Muscle layer of colon (tissue), 2 donors: ENCODE measurements around the gene HOMER2.

ENCODE experiments used
- H3K27ac ChIP-seq: one replicate; pipeline ENCODE4 v1.7.0; 2013; ENCODE audit warnings: low read depth, mild to moderate bottlenecking, low read length, moderate library complexity
- H3K27me3 ChIP-seq, 2 donors: one replicate each; pipeline ENCODE4 v1.7.0; 2013; ENCODE audit warnings: low read length in 2 of 2, mild to moderate bottlenecking in 2 of 2; ENCODE audit not compliant: insufficient read depth in 2 of 2, control insufficient read depth in 1 of 2
- H3K36me3 ChIP-seq: one replicate; pipeline ENCODE4 v1.7.0; 2013; ENCODE audit warnings: mild to moderate bottlenecking, low read length; ENCODE audit not compliant: insufficient read depth
- H3K4me1 ChIP-seq: one replicate; pipeline ENCODE4 v1.7.0; 2013; ENCODE audit warnings: mild to moderate bottlenecking, low read length; ENCODE audit not compliant: insufficient read depth
- H3K4me3 ChIP-seq, 2 donors: one replicate each; pipeline ENCODE4 v1.7.0; 2013; ENCODE audit warnings: low read length in 2 of 2, low read depth in 1 of 2, mild to moderate bottlenecking in 1 of 2, moderate library complexity in 1 of 2
- H3K9ac ChIP-seq: one replicate; pipeline ENCODE4 v1.7.0; 2013; ENCODE audit warnings: low read length
- H3K9me3 ChIP-seq: one replicate; pipeline ENCODE4 v1.7.0; 2013; ENCODE audit warnings: mild to moderate bottlenecking, low read length
- donor health status: abdominal sarcoma.
- donor health status: Adenocarcinoma of cecum.

Gene HOMER2

DNA sequence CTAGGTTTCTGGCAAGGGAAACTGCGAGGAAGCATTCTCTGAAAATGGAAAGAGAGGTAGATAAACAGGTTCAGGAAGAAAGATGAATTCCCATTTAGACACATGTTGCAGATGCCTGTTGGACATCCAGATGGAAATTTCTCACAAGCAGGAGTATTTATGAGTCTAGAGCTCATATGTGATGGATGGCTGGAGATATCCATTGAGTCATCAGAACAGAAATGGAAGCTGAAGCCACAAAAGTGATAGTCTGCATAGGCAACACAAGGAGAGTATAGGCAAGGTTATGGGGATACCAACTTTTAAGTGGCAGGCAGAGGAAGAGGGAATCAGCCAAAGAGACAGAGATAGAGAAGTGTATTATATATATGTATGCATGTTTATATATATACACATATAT, 27.2 kb upstream of the HOMER2 start:
- no peaks in the 10 kb centered on the region for H3K9me3 ChIP-seq
- no peaks in the 10 kb centered on the region for H3K36me3 ChIP-seq
- H3K27ac ChIP-seq = no peak overlapping the region
- no peak overlapping the region for H3K9ac ChIP-seq
- H3K4me3 ChIP-seq = no peak overlapping the region
- no peaks in the 10 kb centered on the region for H3K4me1 ChIP-seq
- H3K27me3 ChIP-seq = no peaks in the 10 kb centered on the region

DNA sequence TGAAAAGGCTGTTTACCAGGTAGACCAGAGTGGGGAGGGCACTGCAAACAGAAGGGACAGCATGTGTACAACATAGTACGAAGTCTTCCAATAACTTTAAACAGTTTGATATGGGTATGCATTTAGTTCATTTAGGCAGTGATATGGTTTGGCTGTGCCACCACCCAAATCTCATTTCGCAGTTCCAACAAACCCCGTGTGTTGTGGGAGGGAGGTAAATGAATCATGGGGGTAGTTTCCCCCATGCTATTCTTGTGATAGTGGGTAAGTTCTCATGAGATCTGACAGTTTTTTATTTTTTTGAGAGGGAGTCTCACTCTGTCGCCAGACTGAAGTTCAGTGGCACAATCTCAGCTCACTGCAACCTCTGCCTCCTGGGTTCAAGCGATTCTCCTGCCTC, 25.9 kb upstream of the HOMER2 start:
- Histone ChIP-seq H3K9me3 (no peaks in the 10 kb centered on the region), H3K4me1 (no peaks in the 10 kb centered on the region), H3K27me3 (no peaks in the 10 kb centered on the region), H3K9ac (no peak overlapping the region), H3K27ac (no peak overlapping the region), H3K4me3 (no peak overlapping the region), H3K36me3 (no peaks in the 10 kb centered on the region)

DNA sequence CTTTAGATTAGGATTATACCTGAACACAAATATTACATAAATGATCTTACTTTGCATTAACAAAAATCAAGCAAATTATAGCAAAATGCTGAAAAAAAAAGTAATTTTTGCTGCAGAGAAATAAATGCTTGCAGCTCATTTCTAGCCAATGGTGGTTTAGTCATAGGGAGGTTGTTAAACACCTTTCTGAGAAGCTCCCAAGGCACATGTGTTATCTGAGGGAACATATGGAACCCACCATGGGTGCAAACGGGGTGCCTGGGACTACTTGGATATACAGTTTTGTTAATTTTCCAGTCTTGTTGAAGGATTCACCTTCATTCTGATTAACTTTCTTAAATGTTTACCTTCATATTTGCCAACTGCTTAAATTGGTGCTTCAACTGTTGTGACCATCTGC, 24.6 kb upstream of the HOMER2 start:
- Histone ChIP-seq H3K4me1 (no peaks in the 10 kb centered on the region), H3K27me3 (no peaks in the 10 kb centered on the region), H3K27ac (no peak overlapping the region), H3K36me3 (no peaks in the 10 kb centered on the region), H3K4me3 (no peak overlapping the region), H3K9me3 (no peaks in the 10 kb centered on the region), H3K9ac (no peak overlapping the region)

DNA sequence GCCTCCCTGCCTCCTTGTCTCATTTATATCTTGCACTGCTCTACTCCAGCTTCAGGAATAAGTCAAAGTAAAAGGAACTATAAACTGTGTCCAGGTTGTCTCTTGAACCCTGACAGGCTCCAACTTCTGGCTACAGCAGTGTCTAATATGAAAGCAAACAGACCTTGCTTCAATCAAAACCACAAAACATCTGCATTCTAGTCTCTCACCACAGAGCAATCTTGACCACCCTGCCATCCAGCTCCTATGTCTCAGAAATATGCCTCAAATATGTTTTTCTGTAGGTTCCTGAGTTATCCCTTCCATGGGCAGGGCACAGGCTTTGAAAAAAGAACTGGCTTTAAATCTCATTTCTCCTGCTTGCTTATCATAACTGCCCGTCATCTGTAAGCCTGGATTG, 20.5 kb upstream of the HOMER2 start:
- Histone ChIP-seq H3K9me3 (no peaks in the 10 kb centered on the region), H3K27ac (no peak overlapping the region), H3K4me1 (no peaks in the 10 kb centered on the region), H3K9ac (no peak overlapping the region), H3K36me3 (no peaks in the 10 kb centered on the region), H3K4me3 (no peak overlapping the region), H3K27me3 (no peaks in the 10 kb centered on the region)

DNA sequence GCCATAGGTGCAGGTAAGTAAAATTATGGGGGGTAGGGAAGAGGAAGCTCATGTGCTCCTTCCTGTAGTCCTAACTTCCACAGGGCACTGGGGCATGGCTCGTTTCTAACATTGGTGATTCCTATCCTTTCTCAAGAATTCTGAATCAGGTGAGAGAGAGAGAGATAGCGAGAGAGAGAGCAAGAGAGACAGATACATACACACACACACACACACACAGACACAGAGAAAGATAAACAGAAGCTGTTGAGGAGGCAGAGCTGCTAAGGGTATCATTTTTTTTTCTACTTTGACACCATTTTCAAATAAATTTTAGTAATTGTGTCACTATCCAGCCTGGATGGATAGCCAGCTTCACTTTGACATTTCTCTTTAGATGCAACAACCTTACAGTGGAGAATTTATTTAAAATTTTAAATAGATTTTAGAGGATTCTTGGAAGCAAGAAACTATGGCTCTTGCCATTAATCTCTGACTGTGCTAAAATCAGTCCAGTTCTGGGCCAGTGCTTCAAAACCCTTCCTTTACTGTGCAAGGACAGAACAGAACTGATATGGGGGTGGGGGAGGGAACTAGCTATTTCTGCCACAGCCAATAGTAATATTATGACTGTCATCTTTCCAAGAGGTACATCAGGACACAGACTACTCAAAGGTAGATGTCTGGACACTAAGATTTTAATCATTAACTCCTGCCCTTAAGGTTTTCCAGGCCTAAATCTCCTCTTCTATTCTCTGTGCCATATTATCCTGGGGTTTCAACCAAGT, 18.9 kb upstream of the HOMER2 start:
- Histone ChIP-seq H3K36me3 (no peaks in the 10 kb centered on the region), H3K27me3 (no peaks in the 10 kb centered on the region), H3K4me3 (no peak overlapping the region), H3K4me1 (no peaks in the 10 kb centered on the region), H3K9me3 (no peaks in the 10 kb centered on the region), H3K27ac (no peak overlapping the region), H3K9ac (no peak overlapping the region)

DNA sequence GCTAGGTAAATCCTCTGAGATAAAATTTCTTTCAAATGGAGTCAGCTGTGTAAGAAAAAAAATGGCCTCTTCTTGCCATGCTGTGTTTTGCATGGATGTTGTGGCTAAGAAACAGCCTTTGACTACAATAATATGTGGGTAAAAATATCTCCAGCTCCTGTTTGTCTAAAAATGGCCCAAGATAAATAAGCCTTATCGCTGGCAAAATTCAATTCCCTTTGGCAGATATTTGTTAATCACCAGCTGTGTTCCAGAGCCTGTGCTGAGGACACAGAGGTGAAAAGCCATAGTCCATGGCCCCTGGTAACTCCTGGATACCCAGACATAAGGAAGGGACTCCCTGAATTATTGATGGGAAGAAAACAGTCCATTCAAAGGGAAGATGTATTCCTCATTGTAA, 18.2 kb upstream of the HOMER2 start:
- no peaks in the 10 kb centered on the region for H3K4me1 ChIP-seq
- H3K27ac ChIP-seq = no peak overlapping the region
- H3K36me3 ChIP-seq = no peaks in the 10 kb centered on the region
- no peak overlapping the region for H3K9ac ChIP-seq
- no peak overlapping the region for H3K4me3 ChIP-seq
- H3K27me3 ChIP-seq = no peaks in the 10 kb centered on the region
- no peaks in the 10 kb centered on the region for H3K9me3 ChIP-seq

DNA sequence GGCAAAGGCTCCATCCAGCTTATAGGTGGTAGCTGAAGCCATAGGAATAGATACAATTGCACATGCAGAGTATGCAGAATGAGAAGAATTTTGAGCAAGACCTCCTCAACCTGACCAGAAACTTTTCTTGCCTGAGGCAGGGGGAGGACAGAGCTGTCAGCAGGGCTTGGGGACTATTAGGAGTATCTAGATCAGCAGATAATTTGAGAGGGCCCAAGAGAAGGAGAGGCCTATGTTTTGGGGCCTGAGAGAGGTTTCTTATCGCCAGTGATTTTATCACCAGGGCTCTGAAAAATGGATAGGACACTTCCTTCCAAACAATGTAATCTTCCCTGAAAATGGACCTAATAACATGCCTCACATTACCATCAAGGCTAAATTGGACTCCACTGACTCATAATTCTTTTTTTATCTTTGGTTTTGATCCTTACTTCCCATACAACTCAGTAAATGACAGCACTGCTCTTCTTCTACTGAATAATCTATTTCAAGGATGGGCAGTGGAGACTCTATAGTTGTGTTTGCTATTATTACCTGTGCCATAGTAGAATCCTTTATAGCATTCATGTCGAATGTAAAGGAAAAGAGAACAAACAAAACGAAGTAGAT, 17.7 kb upstream of the HOMER2 start:
- no peak overlapping the region for H3K27ac ChIP-seq
- H3K9ac ChIP-seq = no peak overlapping the region
- no peaks in the 10 kb centered on the region for H3K9me3 ChIP-seq
- no peaks in the 10 kb centered on the region for H3K36me3 ChIP-seq
- no peak overlapping the region for H3K4me3 ChIP-seq
- no peaks in the 10 kb centered on the region for H3K27me3 ChIP-seq
- H3K4me1 ChIP-seq = no peaks in the 10 kb centered on the region

DNA sequence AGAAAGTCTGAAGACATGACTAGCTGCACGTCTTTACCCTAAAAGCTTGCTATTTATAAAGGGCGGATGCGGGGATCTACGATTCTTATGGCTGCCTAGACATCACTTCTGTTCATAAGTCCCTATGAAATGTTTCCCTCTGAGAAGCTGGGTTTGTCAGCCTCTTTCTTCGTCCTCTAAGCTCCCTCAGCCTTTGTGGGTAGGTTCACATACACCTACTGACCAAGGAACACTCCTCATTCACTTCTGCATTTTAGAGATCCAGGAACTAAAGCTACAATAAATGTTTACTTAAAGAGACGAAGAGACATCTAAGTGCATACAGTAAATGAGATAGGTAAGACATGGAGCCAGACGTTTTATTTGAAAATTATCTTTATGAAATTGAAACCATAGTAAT, 16.8 kb upstream of the HOMER2 start:
- no peak overlapping the region for H3K4me3 ChIP-seq
- no peaks in the 10 kb centered on the region for H3K36me3 ChIP-seq
- no peaks in the 10 kb centered on the region for H3K27me3 ChIP-seq
- no peaks in the 10 kb centered on the region for H3K9me3 ChIP-seq
- no peaks in the 10 kb centered on the region for H3K4me1 ChIP-seq
- no peak overlapping the region for H3K27ac ChIP-seq
- no peak overlapping the region for H3K9ac ChIP-seq

DNA sequence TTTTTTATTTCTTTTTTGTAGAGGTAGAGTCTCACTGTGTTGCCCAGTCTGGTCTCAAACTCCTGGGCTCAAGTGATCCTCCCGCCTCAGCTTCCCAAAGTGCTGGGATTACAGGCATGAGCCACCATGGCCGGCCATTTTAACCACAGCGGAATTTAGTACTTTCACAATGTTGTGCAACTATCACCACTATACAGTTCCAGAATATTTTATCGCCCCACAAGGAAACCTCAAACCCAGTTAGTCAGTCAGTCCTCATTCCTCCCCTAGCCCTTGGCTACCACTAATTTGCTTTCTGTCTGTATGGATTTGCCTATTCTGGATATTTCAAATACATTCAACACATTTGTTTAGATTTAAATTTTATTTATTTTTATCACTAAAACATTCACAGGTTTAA, 15.5 kb upstream of the HOMER2 start:
- Histone ChIP-seq H3K4me3 (no peak overlapping the region), H3K4me1 (no peaks in the 10 kb centered on the region), H3K9me3 (no peaks in the 10 kb centered on the region), H3K27ac (no peak overlapping the region), H3K36me3 (no peaks in the 10 kb centered on the region), H3K27me3 (no peaks in the 10 kb centered on the region), H3K9ac (no peak overlapping the region)

DNA sequence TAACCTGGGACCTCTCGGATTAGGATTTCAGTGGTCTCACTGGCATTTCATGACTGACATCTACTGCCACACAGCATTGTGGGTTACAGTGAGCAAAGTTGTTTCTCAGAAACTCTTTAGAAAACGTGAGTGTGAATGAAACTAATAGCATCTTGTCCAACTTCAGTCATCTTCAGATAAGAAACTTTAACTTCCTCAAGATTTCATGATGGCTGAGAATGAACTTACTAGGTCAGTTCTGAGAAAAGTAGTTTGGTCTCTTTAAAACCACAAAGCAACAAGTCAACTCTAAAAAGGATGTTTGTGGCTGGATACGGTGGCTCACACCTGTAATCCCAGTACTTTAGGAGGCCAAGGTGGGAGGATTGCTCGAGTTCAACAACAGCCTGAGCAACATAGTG, 14.2 kb upstream of the HOMER2 start:
- Histone ChIP-seq H3K4me3 (no peak overlapping the region), H3K27ac (no peak overlapping the region), H3K9ac (no peak overlapping the region), H3K27me3 (no peaks in the 10 kb centered on the region), H3K9me3 (no peaks in the 10 kb centered on the region), H3K4me1 (no peaks in the 10 kb centered on the region), H3K36me3 (no peaks in the 10 kb centered on the region)

DNA sequence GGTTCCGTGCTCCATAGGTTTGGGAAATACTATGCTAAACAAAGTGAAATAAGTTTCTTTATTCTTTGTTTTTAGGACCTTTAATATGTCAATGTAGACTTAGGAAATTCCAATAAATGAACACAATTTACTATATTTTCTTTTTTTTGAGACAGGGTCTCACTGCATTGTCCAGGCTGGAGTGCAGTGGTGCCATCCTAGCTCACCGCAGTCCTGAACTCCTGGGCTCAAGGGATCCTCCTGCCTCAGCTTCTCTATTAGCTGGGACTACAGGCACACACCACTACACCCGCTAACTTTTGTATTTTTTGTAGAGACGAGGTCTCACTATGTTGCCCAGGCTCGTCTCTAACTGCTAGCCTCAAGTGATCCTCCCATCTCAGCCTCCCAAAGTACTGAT, 12.4 kb upstream of the HOMER2 start:
- no peaks in the 10 kb centered on the region for H3K27me3 ChIP-seq
- no peak overlapping the region for H3K9ac ChIP-seq
- H3K9me3 ChIP-seq = no peaks in the 10 kb centered on the region
- no peak overlapping the region for H3K27ac ChIP-seq
- H3K4me3 ChIP-seq = no peak overlapping the region
- no peaks in the 10 kb centered on the region for H3K36me3 ChIP-seq
- H3K4me1 ChIP-seq = no peaks in the 10 kb centered on the region
